B cell (primary cell): Measurements from ENCODE around the gene C3orf22. TPM values are rescaled to one million over a fixed set of nuclear protein-coding genes. Genes with fewer than 3 reads are reported as not detected.

Source experiments
- ATAC-seq: fragments of 200-7000 bp; cut with Tn5 transposase; one replicate; pipeline ENCODE4 v1.10.0; 2021; ENCODE audit warnings: low read depth, mild to moderate bottlenecking, moderate number of reproducible peaks, moderate library complexity
- CTCF ChIA-PET: fragments of 350-600 bp; sonication (Branson Sonifier 250); formaldehyde crosslinking; loops from one replicate; lab custom pipeline; 2021; ENCODE audit warnings: antibody characterized with exemption, inconsistent platforms; lab: Charles Lee
- POLR2A ChIA-PET: fragments of 350-600 bp; sonication (Branson Sonifier 250); formaldehyde crosslinking; loops from one replicate; lab custom pipeline; 2021; ENCODE audit warnings: antibody characterized with exemption; lab: Charles Lee
- DNase-seq: peaks from one replicate; pipeline ENCODE4 v3.0.0; 2013
- H2AFZ ChIP-seq: 2 replicates; pipeline ENCODE4 v1.6.1; 2012; ENCODE audit warnings: mild to moderate bottlenecking, low read depth, low read length; ENCODE audit not compliant: insufficient read depth, poor library complexity, severe bottlenecking
- H3K27ac ChIP-seq, 2 donors: 1 replicate in 1 of 2; 2 replicates in 1 of 2; pipeline ENCODE4 v1.5.1; 2012 to 2013; ENCODE audit warnings: low read length in 2 of 2, mild to moderate bottlenecking in 2 of 2, moderate library complexity in 1 of 2
- H3K27me3 ChIP-seq, 4 experiments: fragments of 200-600 bp in 1 of 4; sonication (generic) in 1 of 4; replicated peaks in 1 of 4; 1 replicate in 2 of 4; 2 replicates in 2 of 4; pipeline versions ENCODE4 v1.6.1 to v1.7.0; 2013 to 2016; ENCODE audit warnings: low read length in 3 of 4, mild to moderate bottlenecking in 2 of 4, mixed read lengths in 1 of 4, moderate library complexity in 1 of 4; ENCODE audit not compliant: insufficient read depth in 4 of 4, control insufficient read depth in 3 of 4; ENCODE audit errors: control extremely low read depth in 1 of 4
- H3K36me3 ChIP-seq, 2 experiments: replicated peaks in 1 of 2; 1 replicate in 1 of 2; 2 replicates in 1 of 2; pipeline versions ENCODE4 v1.6.1 to v1.7.1; 2013; ENCODE audit warnings: low read length in 1 of 2; ENCODE audit not compliant: insufficient read depth in 2 of 2, control insufficient read depth in 1 of 2; ENCODE audit errors: control extremely low read depth in 1 of 2, extremely low read depth in 1 of 2
- H3K4me1 ChIP-seq, 2 donors: fragments of 200-600 bp in 1 of 2; sonication (generic) in 1 of 2; 1 replicate in 1 of 2; 2 replicates in 1 of 2; pipeline versions ENCODE4 v1.5.1 to v1.6.1; 2013 to 2017; ENCODE audit warnings: low read length in 2 of 2; ENCODE audit not compliant: control insufficient read depth in 2 of 2, insufficient read depth in 2 of 2
- H3K4me2 ChIP-seq: replicated peaks from 2 replicates; pipeline ENCODE3; 2012; ENCODE audit warnings: mild to moderate bottlenecking, low read depth, low read length; ENCODE audit not compliant: poor library complexity, severe bottlenecking
- H3K4me3 ChIP-seq, 5 experiments: fragments of 200-600 bp in 1 of 5; sonication (generic) in 1 of 5; 1 replicate in 3 of 5; 2 replicates in 2 of 5; pipeline versions ENCODE4 v1.5.1 to v1.7.0; 2011 to 2016; ENCODE audit warnings: low read length in 4 of 5, mild to moderate bottlenecking in 4 of 5, low read depth in 2 of 5, control low read depth in 1 of 5, moderate library complexity in 1 of 5; ENCODE audit not compliant: insufficient read depth in 1 of 5; ENCODE audit errors: control extremely low read depth in 1 of 5, extremely low read depth in 1 of 5
- H3K79me2 ChIP-seq: fragments of 200-600 bp; sonication (generic); one replicate; pipeline ENCODE4 v1.6.0; 2016; ENCODE audit warnings: low read length; ENCODE audit not compliant: control insufficient read depth, insufficient read depth
- H3K9ac ChIP-seq: fragments of 200-600 bp; sonication (generic); 2 replicates; pipeline ENCODE4 v1.6.1; 2017; ENCODE audit warnings: mild to moderate bottlenecking, low read length, moderate library complexity
- H3K9me3 ChIP-seq, 3 donors: one replicate each; pipeline versions ENCODE4 v1.6.1 to v1.7.1; 2013; ENCODE audit warnings: low read length in 2 of 3; ENCODE audit not compliant: control insufficient read depth in 2 of 3, insufficient read depth in 1 of 3; ENCODE audit errors: control extremely low read depth in 1 of 3
- H4K20me1 ChIP-seq: 2 replicates; pipeline ENCODE4 v1.6.0; 2012; ENCODE audit warnings: mild to moderate bottlenecking, low read length; ENCODE audit not compliant: insufficient read depth, control insufficient read depth, poor library complexity, severe bottlenecking
- H3K27ac Mint-ChIP-seq: one replicate; pipeline ENCODE4 v1.8.0; 2021; ENCODE audit warnings: mixed read lengths
- H3K27me3 Mint-ChIP-seq: one replicate; pipeline ENCODE4 v1.8.0; 2021; ENCODE audit warnings: mixed read lengths
- H3K4me1 Mint-ChIP-seq: one replicate; pipeline ENCODE4 v1.8.0; 2021; ENCODE audit warnings: mixed read lengths
- H3K4me3 Mint-ChIP-seq: one replicate; pipeline ENCODE4 v1.8.0; 2021; ENCODE audit warnings: mixed read lengths
- H3K9me3 Mint-ChIP-seq: one replicate; pipeline ENCODE4 v1.8.0; 2022; ENCODE audit warnings: mixed read lengths; ENCODE audit not compliant: insufficient read depth
- EZH2 ChIP-seq: IDR thresholded peaks from 2 replicates; pipeline ENCODE4 v1.6.1; 2012; ENCODE audit warnings: borderline replicate concordance, low read depth, mild to moderate bottlenecking, moderate library complexity, low read length; ENCODE audit not compliant: insufficient read depth, poor library complexity, severe bottlenecking
- WGBS: methylation state at CpG from one replicate; pipeline ENCODE4 v1.1.5; 2013; ENCODE audit warnings: missing lambda C conversion rate; ENCODE audit not compliant: insufficient coverage; 5-methylcytosine and 5-hydroxymethylcytosine counted together
- intact Hi-C: fragments of 100-400 bp; cut with micrococcal nuclease; formaldehyde crosslinking; loops from one replicate; pipeline ENCODE4 v1.10.0; 2022
- polyA plus RNA-seq: library from polyadenylated mRNA; depleted of rRNA; stranded (reverse); fragments of >200 nt; gene quantifications from 2 replicates; pipeline ENCODE4 v1.2.3, GENCODE V29; 2012
- total RNA-seq, 2 donors: library from RNA; stranded (reverse); fragments of 120-200 nt in 1 of 2; gene quantifications; 1 replicate in 1 of 2; 2 replicates in 1 of 2; pipeline versions ENCODE4 v1.2.3 to v1.2.4, GENCODE V29; 2013 to 2022
- TF ChIP-seq, protein P1 (sequence below): fragments of 200-600 bp; IDR thresholded peaks from one replicate; pipeline ENCODE4 v1.8.0; 2022; ENCODE audit warnings: antibody characterized with exemption, mild to moderate bottlenecking

C3orf22 gene
- total and polyA plus RNA-seq, 2 donors (not counting 1 experiment from before 2014, with no cell fraction given): not detected

DNA sequence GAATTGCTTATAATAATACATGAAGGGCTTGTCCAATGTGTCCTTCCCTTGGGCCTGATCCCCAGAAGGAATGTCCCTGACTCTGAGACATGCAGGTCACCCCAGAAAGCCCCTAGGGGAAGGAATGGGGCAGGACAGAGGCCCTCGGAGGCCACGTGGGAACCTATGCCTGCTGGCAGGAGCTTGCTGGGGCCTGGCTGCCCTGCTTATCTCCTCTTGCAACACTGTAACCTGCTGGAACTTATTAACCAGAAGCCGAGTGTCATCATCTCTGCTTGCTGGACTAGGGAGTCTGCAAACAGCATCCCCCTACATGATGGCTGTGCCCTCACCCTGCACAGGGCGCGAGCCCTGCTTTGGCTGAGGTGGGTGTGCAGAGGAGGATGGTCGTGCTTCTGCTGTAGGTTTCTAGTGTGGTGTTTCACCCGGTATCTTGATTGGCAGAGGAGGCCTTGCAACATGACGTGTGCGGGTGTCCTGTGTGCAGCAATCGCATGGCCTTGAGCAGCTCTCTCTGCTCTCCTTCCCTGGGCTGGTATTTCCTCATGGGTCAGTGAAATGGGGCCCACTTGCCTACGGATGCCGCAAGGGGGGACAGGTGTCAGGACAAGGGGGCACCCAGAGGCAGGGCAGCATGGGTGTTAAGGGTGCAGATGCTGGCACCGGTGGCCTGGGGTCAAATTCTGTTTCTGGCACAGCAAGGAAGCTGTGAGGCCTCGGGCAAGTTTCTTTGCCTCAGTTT, 29.8 kb downstream of the C3orf22 start:
- Mint-ChIP-seq H3K4me1 (no peaks in the 10 kb centered on the region), H3K27me3 (peaks cover 18% of the 10 kb centered on the region), H3K27ac (no peak overlapping the region), H3K4me3 (no peak overlapping the region), H3K9me3 (no peaks in the 10 kb centered on the region)
- peaks cover 0 to 4% (median 0%) of the 10 kb centered on the region in 3 donors for H3K9me3 ChIP-seq
- H3K27me3 ChIP-seq: peaks cover 0 to 18% (median under 1%) of the 10 kb centered on the region in 4 experiments
- peaks cover 0 to 12% of the 10 kb centered on the region in 2 donors for H3K4me1 ChIP-seq
- TF ChIP-seq, protein P1, sequence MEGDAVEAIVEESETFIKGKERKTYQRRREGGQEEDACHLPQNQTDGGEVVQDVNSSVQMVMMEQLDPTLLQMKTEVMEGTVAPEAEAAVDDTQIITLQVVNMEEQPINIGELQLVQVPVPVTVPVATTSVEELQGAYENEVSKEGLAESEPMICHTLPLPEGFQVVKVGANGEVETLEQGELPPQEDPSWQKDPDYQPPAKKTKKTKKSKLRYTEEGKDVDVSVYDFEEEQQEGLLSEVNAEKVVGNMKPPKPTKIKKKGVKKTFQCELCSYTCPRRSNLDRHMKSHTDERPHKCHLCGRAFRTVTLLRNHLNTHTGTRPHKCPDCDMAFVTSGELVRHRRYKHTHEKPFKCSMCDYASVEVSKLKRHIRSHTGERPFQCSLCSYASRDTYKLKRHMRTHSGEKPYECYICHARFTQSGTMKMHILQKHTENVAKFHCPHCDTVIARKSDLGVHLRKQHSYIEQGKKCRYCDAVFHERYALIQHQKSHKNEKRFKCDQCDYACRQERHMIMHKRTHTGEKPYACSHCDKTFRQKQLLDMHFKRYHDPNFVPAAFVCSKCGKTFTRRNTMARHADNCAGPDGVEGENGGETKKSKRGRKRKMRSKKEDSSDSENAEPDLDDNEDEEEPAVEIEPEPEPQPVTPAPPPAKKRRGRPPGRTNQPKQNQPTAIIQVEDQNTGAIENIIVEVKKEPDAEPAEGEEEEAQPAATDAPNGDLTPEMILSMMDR: no peak
- no peak for TF ChIP-seq EZH2
- H2AFZ ChIP-seq: no peak overlapping the region
- WGBS: 74% methylated on average over 12 of the region's 14 CpGs
- ChIA-PET POLR2A (no interaction called here), CTCF (no interaction called here)
- intact Hi-C loops: no loop called here
- no peak overlapping the region for H3K4me3 ChIP-seq
- H3K79me2 ChIP-seq: no peaks in the 10 kb centered on the region
- H4K20me1 ChIP-seq: no peaks in the 10 kb centered on the region
- no peak overlapping the region for H3K27ac ChIP-seq
- no peak overlapping the region for H3K9ac ChIP-seq
- DNase-seq: no peak
- no peaks in the 10 kb centered on the region for H3K36me3 ChIP-seq
- ATAC-seq: no peak
- H3K4me2 ChIP-seq: no peak overlapping the region

DNA sequence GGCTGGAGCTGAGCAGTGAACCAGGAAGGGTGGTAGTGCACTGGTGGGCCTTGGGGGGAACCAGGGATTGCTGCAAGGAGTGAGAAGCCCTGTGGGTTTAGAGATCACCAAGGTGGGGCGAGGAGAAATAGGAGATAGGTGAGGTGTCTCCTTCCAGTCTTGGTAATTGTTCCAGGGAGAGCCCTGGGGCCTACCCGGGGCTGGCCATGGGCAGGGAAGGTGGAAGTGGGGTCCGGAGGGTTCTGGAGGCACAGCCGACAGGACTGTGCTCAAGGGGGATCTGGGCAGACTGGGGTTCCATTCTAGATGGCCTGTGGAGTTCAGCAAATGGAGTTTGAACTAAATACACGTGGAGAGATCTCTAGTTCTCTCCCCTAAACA, 30.3 kb downstream of the C3orf22 start:
- H3K27ac Mint-ChIP-seq: no peak overlapping the region
- no peak overlapping the region for H3K4me2 ChIP-seq
- no peaks in the 10 kb centered on the region for H4K20me1 ChIP-seq
- ChIA-PET CTCF (no interaction called here), POLR2A (no interaction called here)
- H3K27ac ChIP-seq: no peak overlapping the region
- H3K79me2 ChIP-seq: no peaks in the 10 kb centered on the region
- H3K36me3 ChIP-seq: no peaks in the 10 kb centered on the region
- DNase-seq (no peak), ATAC-seq (no peak)
- no peaks in the 10 kb centered on the region for H3K4me1 Mint-ChIP-seq
- peaks cover 0 to 14% of the 10 kb centered on the region in 2 donors for H3K4me1 ChIP-seq
- H3K4me3 Mint-ChIP-seq: no peak overlapping the region
- H2AFZ ChIP-seq: no peak overlapping the region
- TF ChIP-seq EZH2: no peak
- TF ChIP-seq, protein P1: no peak
- WGBS: 63% methylated on average over 2 of the region's 5 CpGs
- H3K9me3 Mint-ChIP-seq: no peaks in the 10 kb centered on the region
- H3K9me3 ChIP-seq: peaks cover 0 to 4% (median 0%) of the 10 kb centered on the region in 3 donors
- no peak overlapping the region for H3K9ac ChIP-seq
- no peak overlapping the region for H3K4me3 ChIP-seq
- peaks cover 0 to 23% (median 3%) of the 10 kb centered on the region in 4 experiments for H3K27me3 ChIP-seq
- intact Hi-C loops: no loop called here
- peaks cover 21% of the 10 kb centered on the region for H3K27me3 Mint-ChIP-seq
